ENCODE measurements around the gene NSG1.
"Not testable (repeated sequence)": the region's sequence is repeated elsewhere in the genome, so short reads cannot be mapped to it uniquely, and the experiment has no call there.

NSG1 gene

GRCh38 chr4:4461178-4461577 is 74.3 kb downstream of the NSG1 start:
- DNase-seq (ENCODE audit: low read depth), result no peak
- no peak overlapping the region for H3K4me3 ChIP-seq (ENCODE audit: low read length)
- no peak for TF ChIP-seq CTCF (conservative IDR thresholded peaks at IDR 0.05; ENCODE audit: low read depth, low read length)

- no peak for DNase-seq (ENCODE audit: low read depth)
- TF ChIP-seq CTCF (conservative IDR thresholded peaks at IDR 0.05; ENCODE audit: low read depth, low read length), result no peak
- H3K4me3 ChIP-seq (ENCODE audit: low read length), result no peak overlapping the region
Observed at GRCh38 chr4:4461850-4462249, 74.9 kb downstream of the NSG1 start.

- TF ChIP-seq CTCF (conservative IDR thresholded peaks at IDR 0.05; ENCODE audit: low read depth, low read length), result no peak
- no peak for DNase-seq (ENCODE audit: low read depth)
Observed at GRCh38 chr4:4462970-4463369, 76.1 kb downstream of the NSG1 start.

GRCh38 chr4:4465238-4465637 is 78.3 kb downstream of the NSG1 start:
- not testable (repeated sequence) for DNase-seq (ENCODE audit: low read depth); H3K4me3 ChIP-seq (ENCODE audit: low read length)

More at GRCh38 chr4:4462970-4463369, 76.1 kb downstream of the NSG1 start:
- no peak overlapping the region for H3K4me3 ChIP-seq (ENCODE audit: low read length)

Measured in retinal pigment epithelial cell (primary cell).